ENCODE data around the gene ATRN.

The ATRN gene

DNA sequence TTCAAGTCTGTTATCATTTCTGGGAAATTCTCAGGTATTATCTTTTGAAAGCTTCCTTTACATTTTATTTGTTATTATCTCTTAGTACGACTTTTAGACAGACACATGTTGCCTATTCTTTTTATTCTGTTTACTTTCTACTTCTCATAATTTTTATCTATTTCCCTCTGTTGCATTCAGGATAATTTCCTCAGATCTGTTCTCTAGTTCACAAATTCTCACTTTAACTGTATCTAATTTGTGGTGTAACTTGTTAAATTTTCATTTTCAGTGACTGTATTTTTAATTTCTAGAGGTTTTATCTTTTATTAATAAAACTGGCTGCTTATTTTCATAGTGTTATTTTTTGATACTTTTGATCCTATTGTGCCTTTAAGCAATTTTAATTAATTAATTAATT is 16.0 kb downstream of the ATRN start:
- POLR2A ChIA-PET, result no interaction called here
- DNase-seq (ENCODE audit: extremely low spot score), result no peak
- CTCF ChIA-PET, result no interaction called here
- no peak for TF ChIP-seq PKNOX1 (IDR thresholded peaks at IDR 0.05)

GRCh38 chr20:3492669-3493068 is 21.9 kb downstream of the ATRN start:
- ChIA-PET POLR2A (no interaction called here), CTCF (no interaction called here)

GRCh38 chr20:3494218-3494617 is 23.4 kb downstream of the ATRN start:
- DNase-seq (ENCODE audit: extremely low spot score), result no peak
- POLR2A ChIA-PET, result interaction anchor here (1.2 kb wide), 1 partner anchor 23 kb away, joined by 3 read pairs; the partner anchor contains the start of gene ATRN
- CTCF ChIA-PET, result no interaction called here
- no peak for TF ChIP-seq LEF1 (IDR thresholded peaks at IDR 0.05; ENCODE audit: borderline replicate concordance)
- TF ChIP-seq ZNF384 (IDR thresholded peaks at IDR 0.05), result no peak
- TF ChIP-seq NFRKB (IDR thresholded peaks at IDR 0.05), result no peak
- no peak for TF ChIP-seq HDGF (IDR thresholded peaks at IDR 0.05; ENCODE audit: borderline replicate concordance)
- TF ChIP-seq FOXA1 (IDR thresholded peaks at IDR 0.05), result no peak
- TF ChIP-seq SUZ12 (IDR thresholded peaks at IDR 0.05), result no peak
- no peak for TF ChIP-seq FOXK2 (IDR thresholded peaks at IDR 0.05)
- no peak for TF ChIP-seq FOXM1 (IDR thresholded peaks at IDR 0.05; ENCODE audit: borderline replicate concordance)
- no peak for TF ChIP-seq CTBP1 (IDR thresholded peaks at IDR 0.05; ENCODE audit: borderline replicate concordance)
- no peak for TF ChIP-seq TARDBP (IDR thresholded peaks at IDR 0.05)
- no peak for TF ChIP-seq PKNOX1 (IDR thresholded peaks at IDR 0.05)

More at GRCh38 chr20:3492669-3493068, 21.9 kb downstream of the ATRN start:
- DNase-seq (ENCODE audit: extremely low spot score), result no peak
- TF ChIP-seq SUZ12 (IDR thresholded peaks at IDR 0.05) (no peak), FOXK2 (IDR thresholded peaks at IDR 0.05) (no peak), LEF1 (IDR thresholded peaks at IDR 0.05; ENCODE audit: borderline replicate concordance) (no peak), L3MBTL2 (conservative IDR thresholded peaks at IDR 0.05) (no peak), BHLHE40 (IDR thresholded peaks at IDR 0.05; ENCODE audit: borderline replicate concordance) (no peak), ZNF384 (IDR thresholded peaks at IDR 0.05) (no peak), FOXA1 (IDR thresholded peaks at IDR 0.05) (no peak), ELF4 (IDR thresholded peaks at IDR 0.05) (no peak), FOXM1 (IDR thresholded peaks at IDR 0.05; ENCODE audit: borderline replicate concordance) (no peak), HDGF (IDR thresholded peaks at IDR 0.05; ENCODE audit: borderline replicate concordance) (no peak), CTBP1 (IDR thresholded peaks at IDR 0.05; ENCODE audit: borderline replicate concordance) (no peak), PKNOX1 (IDR thresholded peaks at IDR 0.05) (no peak), TARDBP (IDR thresholded peaks at IDR 0.05) (no peak), NFRKB (IDR thresholded peaks at IDR 0.05) (no peak), SP1 (IDR thresholded peaks at IDR 0.05) (no peak), ARNT (IDR thresholded peaks at IDR 0.05) (no peak)

GRCh38 chr20:3502878-3503277 is 32.1 kb downstream of the ATRN start:
- CTCF ChIA-PET, result no interaction called here
- no peak for TF ChIP-seq ELF4 (IDR thresholded peaks at IDR 0.05)
- TF ChIP-seq TARDBP (IDR thresholded peaks at IDR 0.05), result no peak
- TF ChIP-seq HDGF (IDR thresholded peaks at IDR 0.05; ENCODE audit: borderline replicate concordance), result no peak
- TF ChIP-seq FOXK2 (IDR thresholded peaks at IDR 0.05), result no peak
- no peak for TF ChIP-seq L3MBTL2 (conservative IDR thresholded peaks at IDR 0.05)
- TF ChIP-seq ZNF384 (IDR thresholded peaks at IDR 0.05), result no peak
- TF ChIP-seq BHLHE40 (IDR thresholded peaks at IDR 0.05; ENCODE audit: borderline replicate concordance), result no peak
- no peak for TF ChIP-seq ARNT (IDR thresholded peaks at IDR 0.05)
- TF ChIP-seq NFRKB (IDR thresholded peaks at IDR 0.05), result no peak
- TF ChIP-seq PKNOX1 (IDR thresholded peaks at IDR 0.05), result no peak
- no peak for TF ChIP-seq CTBP1 (IDR thresholded peaks at IDR 0.05; ENCODE audit: borderline replicate concordance)
- TF ChIP-seq SP1 (IDR thresholded peaks at IDR 0.05), result no peak
- no peak for TF ChIP-seq FOXM1 (IDR thresholded peaks at IDR 0.05; ENCODE audit: borderline replicate concordance)
- no peak for TF ChIP-seq LEF1 (IDR thresholded peaks at IDR 0.05; ENCODE audit: borderline replicate concordance)
- no peak for TF ChIP-seq FOXA1 (IDR thresholded peaks at IDR 0.05)
- no peak for TF ChIP-seq SUZ12 (IDR thresholded peaks at IDR 0.05)
- POLR2A ChIA-PET, result no interaction called here
- DNase-seq (ENCODE audit: extremely low spot score), result no peak

- no peak for DNase-seq (ENCODE audit: extremely low spot score)
- TF ChIP-seq FOXK2 (IDR thresholded peaks at IDR 0.05) (no peak), HDGF (IDR thresholded peaks at IDR 0.05; ENCODE audit: borderline replicate concordance) (no peak), L3MBTL2 (conservative IDR thresholded peaks at IDR 0.05) (no peak), TARDBP (IDR thresholded peaks at IDR 0.05) (no peak), SUZ12 (IDR thresholded peaks at IDR 0.05) (no peak), PKNOX1 (IDR thresholded peaks at IDR 0.05) (no peak), ZNF384 (IDR thresholded peaks at IDR 0.05) (no peak), NFRKB (IDR thresholded peaks at IDR 0.05) (no peak), FOXA1 (IDR thresholded peaks at IDR 0.05) (no peak), CTBP1 (IDR thresholded peaks at IDR 0.05; ENCODE audit: borderline replicate concordance) (no peak)
- ChIA-PET CTCF (no interaction called here), POLR2A (no interaction called here)
Measured at GRCh38 chr20:3505148-3505547, 34.3 kb downstream of the ATRN start.
